ENCODE data around the gene GAL3ST2.
A peak's percentile ranks its signal among the peaks of the same experiment; 100 is the strongest.
"Not testable (repeated sequence)": the region's sequence is repeated elsewhere in the genome, so short reads cannot be mapped to it uniquely, and the experiment has no call there.

GAL3ST2 gene

GRCh38 chr2:241798631-241799521 is 22.3 kb downstream of the GAL3ST2 start:
- no peak overlapping the region for H3K4me3 ChIP-seq (ENCODE audit: low read depth, low read length)
- DNase-seq (ENCODE audit: low read depth): no peak
- no peak for TF ChIP-seq CTCF (IDR thresholded peaks at IDR 0.05; ENCODE audit: low read depth, low read length, missing control alignments)

GRCh38 chr2:241799522-241800197 is 23.0 kb downstream of the GAL3ST2 start:
- H3K4me3 ChIP-seq (ENCODE audit: low read depth, low read length): no peak overlapping the region
- TF ChIP-seq CTCF (IDR thresholded peaks at IDR 0.05; ENCODE audit: low read depth, low read length, missing control alignments): no peak
- DNase-seq (ENCODE audit: low read depth): no peak

- not testable (repeated sequence) for DNase-seq (ENCODE audit: low read depth); H3K4me3 ChIP-seq (ENCODE audit: low read depth, low read length)
Observed at GRCh38 chr2:241800198-241800903, 23.7 kb downstream of the GAL3ST2 start.

- no peak for TF ChIP-seq CTCF (IDR thresholded peaks at IDR 0.05; ENCODE audit: low read depth, low read length, missing control alignments)
- no peak overlapping the region for H3K4me3 ChIP-seq (ENCODE audit: low read depth, low read length)
- DNase-seq (ENCODE audit: low read depth): no peak
Observed at GRCh38 chr2:241801611-241802420, 25.2 kb downstream of the GAL3ST2 start.

- peak overlapping the region; percentile 65; the same call in 1 of the 2 replicates for H3K4me3 ChIP-seq (ENCODE audit: low read depth, low read length)
- TF ChIP-seq CTCF (IDR thresholded peaks at IDR 0.05; ENCODE audit: low read depth, low read length, missing control alignments): no peak
- DNase-seq (ENCODE audit: low read depth): no peak
Observed at GRCh38 chr2:241802421-241803318, 26.0 kb downstream of the GAL3ST2 start.

- H3K4me3 ChIP-seq (ENCODE audit: low read depth, low read length): peak overlapping the region; percentile 65
- DNase-seq (ENCODE audit: low read depth): no peak
- TF ChIP-seq CTCF (IDR thresholded peaks at IDR 0.05; ENCODE audit: low read depth, low read length, missing control alignments): no peak
Observed at GRCh38 chr2:241803387-241804325, 27.0 kb downstream of the GAL3ST2 start.

All from GM12864 (cell line).